ENCODE data around the gene PRODH.
"Not testable (repeated sequence)": the region's sequence is repeated elsewhere in the genome, so short reads cannot be mapped to it uniquely, and the experiment has no call there.

The PRODH gene, protein sequence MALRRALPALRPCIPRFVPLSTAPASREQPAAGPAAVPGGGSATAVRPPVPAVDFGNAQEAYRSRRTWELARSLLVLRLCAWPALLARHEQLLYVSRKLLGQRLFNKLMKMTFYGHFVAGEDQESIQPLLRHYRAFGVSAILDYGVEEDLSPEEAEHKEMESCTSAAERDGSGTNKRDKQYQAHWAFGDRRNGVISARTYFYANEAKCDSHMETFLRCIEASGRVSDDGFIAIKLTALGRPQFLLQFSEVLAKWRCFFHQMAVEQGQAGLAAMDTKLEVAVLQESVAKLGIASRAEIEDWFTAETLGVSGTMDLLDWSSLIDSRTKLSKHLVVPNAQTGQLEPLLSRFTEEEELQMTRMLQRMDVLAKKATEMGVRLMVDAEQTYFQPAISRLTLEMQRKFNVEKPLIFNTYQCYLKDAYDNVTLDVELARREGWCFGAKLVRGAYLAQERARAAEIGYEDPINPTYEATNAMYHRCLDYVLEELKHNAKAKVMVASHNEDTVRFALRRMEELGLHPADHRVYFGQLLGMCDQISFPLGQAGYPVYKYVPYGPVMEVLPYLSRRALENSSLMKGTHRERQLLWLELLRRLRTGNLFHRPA

DNA sequence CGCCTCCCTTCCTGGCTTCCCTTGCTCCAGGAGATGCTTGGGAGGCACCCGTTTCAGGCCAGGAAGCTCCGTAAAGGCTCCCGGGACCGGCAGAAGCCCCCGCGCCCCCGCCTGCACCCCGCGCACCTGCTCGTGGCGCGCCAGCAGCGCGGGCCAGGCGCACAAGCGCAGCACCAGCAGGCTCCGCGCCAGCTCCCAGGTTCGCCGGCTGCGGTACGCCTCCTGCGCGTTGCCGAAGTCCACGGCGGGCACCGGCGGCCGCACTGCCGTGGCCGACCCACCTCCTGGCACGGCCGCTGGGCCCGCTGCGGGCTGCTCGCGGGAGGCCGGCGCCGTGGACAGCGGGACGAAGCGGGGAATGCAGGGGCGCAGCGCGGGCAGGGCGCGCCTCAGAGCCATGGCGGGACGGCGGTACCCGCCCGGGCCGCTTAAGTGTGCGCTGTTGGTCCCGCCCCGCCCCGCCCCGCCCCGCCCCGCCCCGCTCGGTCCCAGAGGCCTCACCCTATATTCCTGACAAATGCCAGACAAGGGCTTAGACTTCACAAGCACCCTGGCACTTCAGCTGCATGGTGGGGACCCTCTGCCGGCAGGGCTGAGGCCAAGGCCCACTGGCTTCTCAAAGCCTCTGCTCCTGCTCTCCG is at the start of gene PRODH:
Gene PRODH (minus strand): TSS at position 405 of the 641 bp plus-strand sequence. CDS start 6 bp downstream, at position 399.
- H3K4me3 Mint-ChIP-seq: no peak within 1 kb of the TSS
- no peak within 1 kb of the TSS for H3K27ac Mint-ChIP-seq
- H3K36me3 Mint-ChIP-seq: no peaks in the 10 kb centered on the region
- no peaks in the 10 kb centered on the region for H3K27me3 Mint-ChIP-seq
- no peaks in the 10 kb centered on the region for H3K9me3 Mint-ChIP-seq
- H3K4me1 Mint-ChIP-seq: no peaks in the 10 kb centered on the region

DNA sequence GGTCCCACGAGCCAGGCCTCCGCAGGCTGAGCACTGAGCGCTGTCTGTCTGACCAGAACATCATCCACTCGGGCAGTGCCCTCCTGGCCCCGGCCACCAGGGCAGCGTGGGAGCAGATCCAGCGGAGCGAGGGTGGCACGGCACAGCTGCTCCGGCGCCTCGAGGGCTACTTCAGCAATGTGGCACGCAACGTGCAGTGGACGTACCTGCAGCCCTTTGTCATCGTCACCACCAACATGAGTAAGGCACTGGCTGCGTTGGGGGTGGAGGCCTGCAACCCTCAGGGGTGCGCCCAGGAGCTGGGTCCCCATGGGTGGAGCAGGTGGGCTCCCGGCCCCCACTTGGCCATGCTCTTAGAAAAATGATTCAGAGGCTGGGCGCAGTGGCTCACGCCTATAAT is 49.7 kb upstream of the PRODH start:
- Mint-ChIP-seq H3K27ac (no peak overlapping the region), H3K36me3 (no peaks in the 10 kb centered on the region), H3K4me3 (no peak overlapping the region), H3K4me1 (no peaks in the 10 kb centered on the region), H3K9me3 (no peaks in the 10 kb centered on the region), H3K27me3 (peaks cover 2% of the 10 kb centered on the region)

DNA sequence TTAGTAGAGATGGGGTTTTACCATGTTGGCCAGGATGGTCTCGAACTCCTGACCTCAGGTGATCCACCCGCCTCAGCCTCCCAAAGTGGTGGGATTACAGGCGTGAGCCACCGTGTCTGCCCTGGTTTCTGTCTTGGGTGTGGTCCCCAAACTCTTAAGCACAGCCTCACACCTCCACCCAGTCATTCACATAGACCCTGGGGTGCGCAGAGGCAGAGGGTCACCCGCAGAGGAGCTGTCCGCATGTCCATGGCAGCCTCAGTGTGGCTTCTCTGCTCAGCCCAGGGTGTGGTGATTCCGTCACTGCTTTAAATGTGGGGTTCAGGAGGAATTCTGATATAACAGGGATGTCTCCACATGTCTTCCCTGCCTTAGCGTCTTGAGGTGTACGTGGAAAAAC is 48.5 kb upstream of the PRODH start:
- H3K27ac Mint-ChIP-seq: no peak overlapping the region
- H3K4me1 Mint-ChIP-seq: no peaks in the 10 kb centered on the region

DNA sequence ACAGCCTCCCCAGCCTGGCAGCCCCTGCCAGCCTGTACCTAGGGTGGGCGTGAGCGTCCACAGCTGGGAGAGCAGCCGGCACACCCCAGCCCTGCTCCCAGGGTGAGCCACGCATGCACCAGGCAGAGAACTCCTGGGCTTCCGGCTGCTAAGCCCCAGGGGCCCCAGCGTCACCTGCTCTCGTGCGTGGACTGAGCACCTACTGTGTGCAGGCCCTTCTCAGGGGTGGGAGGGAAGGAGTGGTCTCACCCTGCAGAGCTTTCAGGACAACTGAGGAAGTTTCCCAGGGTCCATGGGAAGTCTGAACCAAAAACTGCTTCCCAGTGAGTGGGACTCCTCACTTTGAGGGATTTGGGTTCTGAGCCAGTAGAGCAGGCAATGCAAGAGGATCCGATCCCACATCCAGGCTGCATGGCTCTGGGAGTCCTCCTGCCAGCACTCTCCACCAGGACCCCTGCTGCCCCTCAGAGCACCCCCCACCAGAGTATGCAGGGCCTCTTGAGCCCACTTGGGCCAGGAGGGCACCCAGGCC is 47.1 kb upstream of the PRODH start:
- Mint-ChIP-seq H3K4me1 (no peaks in the 10 kb centered on the region), H3K9me3 (no peaks in the 10 kb centered on the region), H3K36me3 (no peaks in the 10 kb centered on the region), H3K4me3 (no peak overlapping the region), H3K27me3 (peaks cover 2% of the 10 kb centered on the region), H3K27ac (no peak overlapping the region)

More for the DNA sequence above, 48.5 kb upstream of the PRODH start:
- Mint-ChIP-seq H3K9me3 (no peaks in the 10 kb centered on the region), H3K36me3 (no peaks in the 10 kb centered on the region), H3K4me3 (no peak overlapping the region), H3K27me3 (peaks cover 2% of the 10 kb centered on the region)

DNA sequence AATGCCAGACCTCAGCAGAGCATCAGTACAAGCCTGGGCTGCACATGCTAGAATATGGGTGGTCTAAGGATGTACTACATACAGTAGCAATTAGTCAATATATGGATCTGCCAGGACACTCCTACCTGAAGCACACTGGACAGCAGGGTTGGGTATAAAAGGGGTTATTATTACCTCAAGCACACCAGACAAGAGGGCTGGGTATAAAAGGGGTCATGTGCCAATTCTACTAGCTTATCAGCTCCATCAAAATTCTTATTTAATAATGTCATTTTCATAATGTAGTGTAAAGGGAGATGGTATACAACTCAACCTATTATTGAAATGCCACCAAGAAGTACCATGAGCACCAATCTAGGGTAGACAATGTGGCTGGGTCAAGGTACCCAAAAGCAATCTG is 44.7 kb upstream of the PRODH start:
- no peaks in the 10 kb centered on the region for H3K9me3 Mint-ChIP-seq
- no peak overlapping the region for H3K4me3 Mint-ChIP-seq
- no peaks in the 10 kb centered on the region for H3K36me3 Mint-ChIP-seq
- no peak overlapping the region for H3K27ac Mint-ChIP-seq
- no peaks in the 10 kb centered on the region for H3K4me1 Mint-ChIP-seq
- H3K27me3 Mint-ChIP-seq: peaks cover 2% of the 10 kb centered on the region

DNA sequence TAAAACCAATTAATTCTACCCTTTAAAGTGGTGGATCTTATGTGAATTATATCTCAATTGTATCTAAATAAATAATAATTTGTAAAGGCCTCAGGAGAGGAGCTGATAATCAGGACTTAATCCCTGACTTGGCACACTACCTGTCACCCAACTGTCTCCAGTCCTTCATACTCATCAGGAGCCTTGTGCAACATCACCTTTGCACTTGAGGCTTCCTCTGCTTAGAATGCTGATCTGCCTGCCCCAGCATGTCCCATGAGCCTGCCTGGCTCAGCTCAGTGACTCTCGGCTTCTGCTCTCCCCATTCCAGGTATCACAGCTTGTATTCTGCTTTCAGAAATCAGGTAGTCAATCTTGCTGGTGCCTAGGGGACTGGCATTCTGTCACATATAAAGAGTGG is 43.9 kb upstream of the PRODH start:
- H3K9me3 Mint-ChIP-seq: no peaks in the 10 kb centered on the region
- no peaks in the 10 kb centered on the region for H3K4me1 Mint-ChIP-seq
- no peak overlapping the region for H3K27ac Mint-ChIP-seq
- H3K4me3 Mint-ChIP-seq: no peak overlapping the region
- H3K27me3 Mint-ChIP-seq: peaks cover 2% of the 10 kb centered on the region
- H3K36me3 Mint-ChIP-seq: no peaks in the 10 kb centered on the region

DNA sequence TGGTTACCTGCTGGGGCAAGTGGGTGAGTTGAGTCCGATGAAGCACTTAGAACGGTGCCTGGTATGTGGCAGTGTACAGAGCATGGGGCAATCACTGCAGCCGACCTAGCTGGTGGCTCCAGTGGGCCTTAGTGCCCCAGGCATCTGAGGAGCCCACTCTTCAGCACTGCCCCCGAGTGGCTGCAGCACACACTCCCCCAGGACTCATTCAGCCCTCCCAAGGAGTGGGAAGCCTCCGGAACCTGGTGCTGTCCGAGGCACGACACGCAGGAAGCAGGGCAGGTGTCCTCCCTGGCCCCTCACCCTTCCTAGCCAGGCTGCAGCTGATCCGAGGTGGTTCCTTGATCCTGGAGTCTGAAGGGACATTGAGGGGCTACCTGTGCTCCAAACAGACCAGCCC is 42.4 kb upstream of the PRODH start:
- H3K9me3 Mint-ChIP-seq: no peaks in the 10 kb centered on the region
- H3K4me3 Mint-ChIP-seq: no peak overlapping the region
- no peaks in the 10 kb centered on the region for H3K4me1 Mint-ChIP-seq
- H3K27ac Mint-ChIP-seq: no peak overlapping the region
- H3K36me3 Mint-ChIP-seq: no peaks in the 10 kb centered on the region
- peaks cover 2% of the 10 kb centered on the region for H3K27me3 Mint-ChIP-seq

DNA sequence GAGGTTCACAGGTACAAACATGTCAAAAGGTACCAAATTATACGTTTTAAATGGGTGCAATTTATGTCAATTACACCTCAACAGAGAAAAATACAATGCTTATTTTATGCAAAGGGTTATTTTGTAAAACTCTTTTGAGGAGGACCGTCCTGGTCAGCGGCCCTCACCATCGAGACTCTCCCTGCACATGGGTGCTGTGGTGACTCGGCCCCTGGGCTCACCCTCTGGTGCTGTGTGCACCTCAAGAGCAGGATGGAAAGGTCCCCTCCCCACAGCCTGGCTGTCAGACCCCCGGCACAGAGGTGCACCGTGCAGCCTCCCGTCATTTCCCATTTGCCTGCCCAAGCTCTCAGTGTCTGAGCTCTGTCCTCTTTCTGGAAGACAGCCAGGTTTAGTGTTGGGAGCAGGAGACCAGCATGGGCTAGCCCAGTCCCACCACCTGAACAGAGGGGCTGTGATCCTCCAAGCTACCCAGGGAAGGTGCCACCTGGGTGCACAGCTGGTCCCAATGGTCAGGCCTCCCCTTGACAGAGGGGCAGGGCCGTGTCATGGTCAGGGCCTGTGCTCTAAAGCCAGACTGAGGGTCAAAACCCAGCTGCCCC is 41.8 kb upstream of the PRODH start:
- Mint-ChIP-seq H3K36me3 (no peaks in the 10 kb centered on the region), H3K4me3 (no peak overlapping the region), H3K9me3 (no peaks in the 10 kb centered on the region), H3K27me3 (peaks cover 2% of the 10 kb centered on the region), H3K4me1 (no peaks in the 10 kb centered on the region), H3K27ac (no peak overlapping the region)

DNA sequence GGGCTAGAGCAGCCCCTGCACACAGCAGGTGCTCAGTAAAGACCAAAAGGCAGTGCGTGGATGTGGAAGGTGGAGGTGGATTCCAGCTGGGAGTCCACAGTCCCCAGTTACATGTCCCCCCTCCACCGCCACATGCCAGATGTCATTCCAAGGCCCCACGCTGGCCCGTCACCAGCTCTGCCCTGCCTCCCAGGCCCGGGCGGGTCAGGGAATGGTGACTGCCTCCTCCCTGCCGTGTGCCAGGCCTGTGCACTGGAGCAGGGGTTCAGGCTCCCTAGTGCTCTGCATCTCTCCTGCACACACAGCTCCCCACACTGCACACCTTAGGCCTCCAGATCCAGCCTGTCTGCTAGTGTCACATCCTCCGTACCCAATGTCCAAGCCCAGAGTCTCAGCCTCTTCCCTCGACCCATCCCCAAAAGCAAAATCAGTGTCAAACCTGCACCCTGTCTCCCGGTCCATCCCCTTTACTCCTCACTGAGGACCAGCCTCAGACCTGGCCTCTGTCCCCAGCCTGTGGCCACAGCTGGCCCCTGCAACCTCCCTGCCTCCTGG is 40.2 kb upstream of the PRODH start:
- no peak overlapping the region for H3K4me3 Mint-ChIP-seq
- H3K27me3 Mint-ChIP-seq: no peaks in the 10 kb centered on the region
- H3K4me1 Mint-ChIP-seq: no peaks in the 10 kb centered on the region
- no peak overlapping the region for H3K27ac Mint-ChIP-seq
- H3K36me3 Mint-ChIP-seq: no peaks in the 10 kb centered on the region
- no peaks in the 10 kb centered on the region for H3K9me3 Mint-ChIP-seq

DNA sequence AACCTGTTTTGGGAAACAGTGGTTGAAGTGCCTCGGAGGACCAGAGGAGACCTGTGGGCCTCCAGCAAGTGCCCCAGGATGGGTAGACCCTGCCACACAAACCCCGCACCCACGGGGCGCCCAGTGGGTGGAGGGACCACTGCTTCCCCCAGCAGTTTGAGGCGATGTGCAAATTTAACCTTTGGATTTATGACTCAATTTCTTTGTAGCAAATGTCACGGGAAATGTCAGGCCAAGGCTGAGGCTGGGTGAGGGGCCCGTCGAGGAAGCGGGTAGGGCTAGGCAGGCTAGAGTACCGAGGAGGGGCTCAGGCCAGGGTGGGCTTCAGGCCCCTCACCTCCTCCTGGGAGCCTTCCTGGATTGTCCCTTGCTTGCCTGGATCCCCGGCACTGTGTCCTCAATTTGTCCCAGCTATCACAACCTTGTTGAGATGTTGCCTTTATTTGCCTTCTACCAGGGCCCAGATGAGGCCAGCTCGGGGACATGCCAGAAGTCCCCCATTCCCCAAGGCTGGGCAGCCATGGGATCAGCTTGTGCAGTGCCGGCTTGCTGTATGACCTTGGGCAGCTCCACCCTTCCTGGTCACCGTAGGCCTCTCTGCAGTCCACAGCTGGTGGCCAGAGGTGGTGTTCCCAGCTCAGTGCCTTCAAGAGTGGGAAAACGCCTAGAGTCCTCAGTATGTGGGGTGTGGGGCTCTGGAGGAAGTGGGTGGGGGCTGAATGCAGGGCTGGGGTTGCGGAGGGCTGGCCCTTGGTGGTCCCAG is 39.5 kb upstream of the PRODH start:
- no peak overlapping the region for H3K27ac Mint-ChIP-seq
- no peaks in the 10 kb centered on the region for H3K36me3 Mint-ChIP-seq
- H3K4me3 Mint-ChIP-seq: no peak overlapping the region
- no peaks in the 10 kb centered on the region for H3K27me3 Mint-ChIP-seq
- no peaks in the 10 kb centered on the region for H3K9me3 Mint-ChIP-seq
- H3K4me1 Mint-ChIP-seq: no peaks in the 10 kb centered on the region

DNA sequence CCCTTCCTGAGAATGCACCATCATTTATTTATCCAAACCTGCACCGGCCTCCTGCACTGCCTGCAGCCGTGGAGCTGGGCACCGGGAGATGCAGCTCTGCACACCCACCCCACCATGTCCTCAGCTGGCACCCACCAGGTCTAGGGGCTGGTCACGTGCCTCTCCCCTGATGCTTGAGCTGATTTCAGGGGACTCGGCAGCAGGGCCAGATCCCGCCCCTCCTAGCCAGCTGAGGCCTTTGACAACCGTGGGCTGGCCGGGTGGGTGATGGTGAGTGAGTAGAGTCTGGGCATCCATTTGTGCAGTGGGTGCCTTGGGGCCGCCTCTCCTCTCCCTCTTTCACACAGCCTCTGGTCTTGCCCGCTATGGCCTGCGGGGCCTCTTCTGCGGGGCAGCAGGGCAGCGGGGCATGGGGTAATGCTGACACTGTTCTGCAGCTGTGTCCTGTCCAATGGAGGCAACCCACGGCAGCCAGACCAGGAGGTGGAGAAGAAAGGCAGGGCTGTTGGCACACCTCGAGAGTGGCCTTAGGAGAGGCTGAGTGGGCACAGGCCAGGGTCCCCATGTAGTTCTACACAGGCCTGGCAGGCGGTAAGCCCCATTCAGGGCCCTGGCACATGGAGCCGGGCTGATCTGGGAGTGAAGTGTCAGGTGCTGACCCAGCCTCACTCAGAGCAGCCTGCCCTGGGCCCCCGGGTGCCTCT is 38.5 kb upstream of the PRODH start:
- Mint-ChIP-seq H3K27ac (no peak overlapping the region), H3K4me3 (no peak overlapping the region), H3K9me3 (no peaks in the 10 kb centered on the region), H3K27me3 (peaks cover under 1% of the 10 kb centered on the region), H3K36me3 (no peaks in the 10 kb centered on the region), H3K4me1 (peaks cover 1% of the 10 kb centered on the region)

DNA sequence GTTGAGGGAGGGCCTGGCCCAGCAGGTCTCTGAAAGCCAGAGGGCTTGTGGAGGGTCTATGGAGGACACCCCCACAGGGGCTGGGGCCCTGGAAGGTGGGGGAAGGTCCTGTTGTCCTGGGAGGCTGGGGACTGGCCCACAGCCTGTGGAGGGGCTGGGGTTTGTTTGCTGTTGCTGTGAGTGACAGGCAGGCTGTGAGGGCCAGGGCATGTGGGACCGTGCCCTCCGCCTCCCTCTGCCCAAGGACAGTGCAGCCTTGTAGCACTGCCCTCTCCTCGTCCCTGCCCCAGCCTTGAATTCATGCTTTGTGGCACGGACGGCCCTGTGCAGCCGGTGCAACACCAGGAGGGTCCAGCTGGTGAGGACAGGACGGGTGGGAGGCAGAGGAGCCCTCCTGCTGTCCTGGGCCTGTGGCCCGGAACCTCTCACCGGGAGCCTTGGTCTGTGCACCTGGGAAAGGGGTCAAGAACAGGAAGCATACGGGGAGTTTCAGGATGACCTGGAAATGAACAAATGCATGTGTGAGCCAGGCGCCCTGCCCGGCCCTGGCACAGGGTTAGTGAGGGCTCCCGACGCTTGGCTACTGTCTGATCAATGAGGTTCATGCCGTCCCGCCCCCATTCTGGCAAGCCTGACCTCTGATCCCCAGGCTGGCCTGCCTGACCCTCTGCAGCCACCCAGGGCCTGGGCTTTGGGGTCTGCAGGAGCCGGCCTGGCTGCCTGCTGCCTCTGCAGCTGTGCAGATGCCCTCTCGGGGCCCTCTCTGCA is 37.4 kb upstream of the PRODH start:
- Mint-ChIP-seq H3K27me3 (peaks cover 3% of the 10 kb centered on the region), H3K9me3 (no peaks in the 10 kb centered on the region), H3K27ac (no peak overlapping the region), H3K4me1 (peaks cover 3% of the 10 kb centered on the region), H3K4me3 (no peak overlapping the region), H3K36me3 (no peaks in the 10 kb centered on the region)

DNA sequence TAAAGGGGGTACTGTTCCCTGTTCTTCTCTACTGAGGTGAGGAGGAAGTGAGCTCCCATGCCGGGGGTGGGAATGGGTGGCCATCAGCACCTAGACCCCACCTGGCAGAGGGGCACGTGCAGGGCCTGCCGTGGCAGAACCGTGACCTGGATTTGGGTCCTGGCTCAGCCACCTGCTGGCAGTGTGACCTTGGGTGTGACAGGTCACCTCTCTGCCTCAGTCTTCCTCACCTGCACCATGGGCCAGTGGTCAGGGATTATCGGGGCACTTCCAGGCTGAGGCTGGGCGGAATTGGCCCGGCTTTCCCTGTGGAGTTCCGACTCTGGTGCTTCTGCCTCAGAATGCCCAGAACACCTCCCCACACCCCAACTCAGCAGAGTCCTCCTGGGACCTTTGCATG is 36.5 kb upstream of the PRODH start:
- H3K36me3 Mint-ChIP-seq, H3K9me3 Mint-ChIP-seq, H3K4me3 Mint-ChIP-seq, H3K27me3 Mint-ChIP-seq, H3K4me1 Mint-ChIP-seq, H3K27ac Mint-ChIP-seq: not testable (repeated sequence)

DNA sequence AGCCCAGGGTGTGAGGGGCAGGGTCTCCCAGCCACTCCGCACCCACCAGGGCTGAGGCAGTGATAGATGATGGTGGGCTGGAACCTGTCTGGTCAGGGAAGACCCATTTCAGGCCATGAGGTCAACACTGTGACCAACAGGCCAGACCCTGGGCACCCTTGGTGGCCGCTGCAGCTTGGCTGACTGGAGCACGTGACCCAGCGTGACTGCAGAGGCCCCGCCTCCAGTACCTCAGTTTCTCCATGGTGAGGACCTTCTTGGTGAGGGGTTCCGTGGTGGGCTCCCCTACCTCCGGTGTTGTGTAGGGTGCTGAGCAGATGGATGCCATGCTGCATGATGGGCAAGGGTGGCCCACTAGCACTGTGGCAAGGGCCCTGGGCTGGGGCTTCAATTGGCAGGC is 35.9 kb upstream of the PRODH start:
- not testable (repeated sequence) for H3K9me3 Mint-ChIP-seq, H3K36me3 Mint-ChIP-seq, H3K27ac Mint-ChIP-seq, H3K4me1 Mint-ChIP-seq, H3K27me3 Mint-ChIP-seq
- H3K4me3 Mint-ChIP-seq: peak overlapping the region; percentile 62

All from activated naive CD4-positive, alpha-beta T cell treated with anti-CD3 and anti-CD28 coated beads, Interleukin-2, amount 50 U/mL, for 24 hours (primary cell).